Lung (tissue), 12 donors: ENCODE measurements around the gene ACMSD. TPM values are rescaled to one million over a fixed set of nuclear protein-coding genes. Genes with fewer than 3 reads are reported as not detected.
"Not testable (repeated sequence)": the region's sequence is repeated elsewhere in the genome, so short reads cannot be mapped to it uniquely, and the experiment has no call there.

Experiments used
- ATAC-seq: fragments of 200-7000 bp; cut with Tn5 transposase; one replicate; pipeline ENCODE4 v1.9.1; 2020; ENCODE audit warnings: moderate number of reproducible peaks; ENCODE audit not compliant: insufficient read depth, low FRiP score
- DNase-seq, 3 donors: peaks; one replicate each; pipeline ENCODE4 v3.0.0-alpha.2; 2013 to 2017
- H3K27ac ChIP-seq, 2 donors: one replicate each; pipeline ENCODE4 v1.5.1; 2013; ENCODE audit warnings: mild to moderate bottlenecking in 2 of 2, moderate library complexity in 2 of 2, control low read depth in 1 of 2, inconsistent platforms in 1 of 2, low read depth in 1 of 2, low read length in 1 of 2
- H3K27me3 ChIP-seq, 3 donors: one replicate each; pipeline ENCODE4 v1.5.1; 2013; ENCODE audit warnings: low read length in 2 of 3; ENCODE audit not compliant: control insufficient read depth in 3 of 3, insufficient read depth in 3 of 3
- H3K36me3 ChIP-seq, 4 donors: one replicate each; pipeline ENCODE4 v1.5.1; 2013; ENCODE audit warnings: low read length in 4 of 4, mild to moderate bottlenecking in 1 of 4, moderate library complexity in 1 of 4; ENCODE audit not compliant: control insufficient read depth in 4 of 4, insufficient read depth in 4 of 4
- H3K4me1 ChIP-seq, 5 donors: one replicate each; pipeline ENCODE4 v1.5.1; 2013; ENCODE audit warnings: low read length in 5 of 5, mild to moderate bottlenecking in 2 of 5, moderate library complexity in 1 of 5; ENCODE audit not compliant: control insufficient read depth in 5 of 5, insufficient read depth in 5 of 5
- H3K4me3 ChIP-seq: one replicate; pipeline ENCODE4 v1.5.1; 2013; ENCODE audit warnings: mild to moderate bottlenecking, control low read depth, moderate library complexity
- H3K9ac ChIP-seq, 2 donors: one replicate each; pipeline ENCODE4 v1.5.1; 2013; ENCODE audit warnings: low read length in 2 of 2, control low read depth in 1 of 2; ENCODE audit not compliant: insufficient read depth in 1 of 2
- H3K9me3 ChIP-seq, 4 donors: one replicate each; pipeline ENCODE4 v1.5.1; 2013; ENCODE audit warnings: low read length in 3 of 4, mild to moderate bottlenecking in 1 of 4, moderate library complexity in 1 of 4; ENCODE audit not compliant: control insufficient read depth in 4 of 4, insufficient read depth in 3 of 4
- CTCF ChIP-seq: IDR thresholded peaks from 2 replicates; pipeline ENCODE4 v1.5.1; 2012; ENCODE audit warnings: mild to moderate bottlenecking; ENCODE audit errors: control extremely low read depth, extremely low read depth
- whole genome bisulfite sequencing, 2 donors: extraction: QIAGEN DNeasy Blood & Tissue Kit; methylation state at CpG; one replicate each; pipeline ENCODE4 v1.1.7; 2013; 5-methylcytosine and 5-hydroxymethylcytosine counted together
- polyA plus RNA-seq, 2 donors: library from polyadenylated mRNA; stranded (reverse); fragments of 200-250 nt; gene quantifications; one replicate each; pipeline ENCODE4 v1.2.1, GENCODE V29; 2013
- total RNA-seq, 2 donors: library from RNA; depleted of rRNA in 1 of 2; stranded (reverse); fragments of >200 nt in 1 of 2; gene quantifications; one replicate each; pipeline ENCODE4 v1.2.1, GENCODE V29; 2014 to 2021
- donor health status: control.
- donor health status: control.
- donor health status: Bipolar disorder and iron deficiency.
- donor health status: healthy.
- donor health status: DM: yes; HTN: yes; CAD: no.

Gene ACMSD
- total and polyA plus RNA-seq, 4 donors, result 0.08 to 0.14 (median 0.12) TPM; not detected in 1

- Histone ChIP-seq H3K4me3 (no peak overlapping the region), H3K4me1 (no peaks in the 10 kb centered on the region)
- ATAC-seq, result no peak
These were observed 59.5 kb downstream of the ACMSD start for GRCh38 chr2:134897932-134898331.

GRCh38 chr2:134899204-134899603 is 60.8 kb downstream of the ACMSD start:
- TF ChIP-seq CTCF, result no peak
- no peak overlapping the region for H3K4me3 ChIP-seq
- DNase-seq, result peak in 1 of 3 donors; percentile 22
- no peaks in the 10 kb centered on the region for H3K27me3 ChIP-seq
- H3K9me3 ChIP-seq, result no peaks in the 10 kb centered on the region
- H3K36me3 ChIP-seq, result no peaks in the 10 kb centered on the region
- ATAC-seq, result no peak
- H3K9ac ChIP-seq, result no peak overlapping the region
- H3K27ac ChIP-seq, result no peak overlapping the region
- no peaks in the 10 kb centered on the region for H3K4me1 ChIP-seq

More at GRCh38 chr2:134897932-134898331, 59.5 kb downstream of the ACMSD start:
- Histone ChIP-seq H3K9ac (no peak overlapping the region), H3K27me3 (no peaks in the 10 kb centered on the region), H3K27ac (no peak overlapping the region), H3K36me3 (no peaks in the 10 kb centered on the region), H3K9me3 (no peaks in the 10 kb centered on the region)
- no peak for TF ChIP-seq CTCF
- no peak for DNase-seq

GRCh38 chr2:134900151-134900550 is 61.7 kb downstream of the ACMSD start:
- no peaks in the 10 kb centered on the region for H3K27me3 ChIP-seq
- H3K4me3 ChIP-seq, result no peak overlapping the region
- no peak overlapping the region for H3K27ac ChIP-seq
- no peak overlapping the region for H3K9ac ChIP-seq
- H3K36me3 ChIP-seq, result no peaks in the 10 kb centered on the region
- no peaks in the 10 kb centered on the region for H3K9me3 ChIP-seq
- DNase-seq (no peak), ATAC-seq (no peak)
- no peak for TF ChIP-seq CTCF
- no peaks in the 10 kb centered on the region for H3K4me1 ChIP-seq
- WGBS, 2 donors, result 96 to 97% methylated on average over 1 of the region's 1 CpG

- H3K4me3 ChIP-seq, DNase-seq, ATAC-seq, H3K4me1 ChIP-seq, H3K27ac ChIP-seq, H3K27me3 ChIP-seq, H3K9me3 ChIP-seq, H3K9ac ChIP-seq, H3K36me3 ChIP-seq: not testable (repeated sequence)
- WGBS, 2 donors, result 81 to 86% methylated on average over 13 of the region's 13 CpGs
These were observed 65.3 kb downstream of the ACMSD start for GRCh38 chr2:134903701-134904100.
